Stimulated activated naive CD4-positive, alpha-beta T cell (primary cell): ENCODE data around the gene WASF2.
"Not testable (repeated sequence)": the region's sequence is repeated elsewhere in the genome, so short reads cannot be mapped to it uniquely, and the experiment has no call there.

Source experiments
- DNase-seq, 6 experiments: peaks; one replicate each; lab custom pipeline; 2025; lab: John Stamatoyannopoulos, UW

Gene WASF2

DNA sequence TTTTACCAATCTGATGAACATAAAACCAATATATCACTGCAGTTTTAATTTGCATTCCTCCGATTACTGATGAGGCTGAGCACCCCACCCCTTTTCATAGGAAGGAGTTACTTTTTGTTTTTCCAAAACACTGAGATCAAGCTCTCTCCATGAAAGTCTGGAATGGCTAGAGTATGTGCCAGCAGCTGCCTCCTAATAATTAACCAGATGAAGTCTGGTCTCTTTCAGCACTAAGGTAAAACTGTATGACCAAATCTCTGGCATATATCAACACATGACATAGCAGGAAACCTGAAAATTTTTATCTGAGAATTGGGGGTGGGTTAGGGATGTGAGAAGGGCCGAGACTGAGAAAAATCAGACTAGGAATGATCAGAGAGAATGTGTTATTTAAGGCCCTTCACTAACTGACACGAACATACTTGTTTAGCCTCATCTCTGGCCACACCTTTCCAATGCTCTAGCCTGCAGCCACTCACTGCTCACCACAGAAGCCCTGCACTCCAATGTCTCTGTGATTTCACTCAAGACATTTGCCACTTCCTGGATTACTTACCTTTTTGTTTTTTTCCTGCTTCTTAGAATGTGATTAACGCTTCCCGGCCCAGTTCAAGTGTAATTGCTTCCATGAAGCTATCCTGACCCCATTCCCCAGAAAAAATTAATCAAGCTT is 34.7 kb downstream of the WASF2 start:
- DNase-seq, result peak in 3 of 6 experiments; percentile 16 to 38 (median 35)

- DNase-seq, result no peak
These were observed 35.4 kb downstream of the WASF2 start for GRCh38 chr1:27454610-27455009.

- DNase-seq, result no peak
These were observed 38.6 kb downstream of the WASF2 start for GRCh38 chr1:27451343-27451742.

- DNase-seq, result no peak
These were observed 41.0 kb downstream of the WASF2 start for GRCh38 chr1:27448982-27449381.

- no peak for DNase-seq
These were observed 42.1 kb downstream of the WASF2 start for GRCh38 chr1:27447883-27448282.

DNA sequence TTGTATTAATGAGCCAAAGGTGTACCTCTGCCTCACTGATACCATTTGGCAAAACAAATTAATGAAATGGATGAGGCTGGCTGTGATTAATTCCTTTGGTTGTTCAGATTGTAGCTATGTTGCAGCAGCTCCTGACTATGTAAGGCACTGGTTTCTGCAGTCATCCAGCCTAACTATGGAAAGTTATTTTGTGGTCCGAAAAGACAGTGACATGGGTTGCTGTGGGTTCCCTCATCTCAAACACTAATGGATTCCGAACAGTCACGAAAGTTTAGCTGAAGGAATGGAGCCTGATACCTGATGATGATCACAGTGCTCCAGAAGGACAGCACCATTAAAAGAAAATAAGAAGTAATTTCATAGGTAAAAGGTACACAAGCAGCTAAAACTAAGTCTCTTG is 42.6 kb downstream of the WASF2 start:
- no peak for DNase-seq

DNA sequence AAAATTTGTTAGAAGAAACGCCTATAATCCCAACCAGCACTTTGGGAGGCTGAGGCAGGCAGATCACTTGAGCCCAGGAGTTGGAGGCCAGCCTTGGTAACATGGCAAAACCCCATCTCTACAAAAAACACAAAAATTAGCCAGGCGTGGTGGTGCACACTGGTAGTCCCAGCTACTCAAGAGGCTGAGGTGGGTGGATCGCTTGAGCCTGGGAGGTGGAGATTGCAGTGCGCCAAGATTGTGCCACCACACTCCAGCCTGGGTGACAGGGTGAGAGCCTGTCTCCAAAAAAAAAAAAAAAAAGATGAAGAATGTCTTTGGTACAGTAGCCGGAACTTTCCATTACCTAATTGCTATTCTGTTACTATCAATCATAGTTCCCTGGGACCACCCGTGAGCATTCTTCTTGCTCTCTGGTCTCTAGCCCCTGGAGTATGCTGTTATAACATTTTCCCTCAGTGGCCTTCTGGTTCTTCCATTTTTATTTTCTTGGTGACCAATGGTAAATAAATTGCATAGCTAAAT is 43.4 kb downstream of the WASF2 start:
- DNase-seq, result no peak

GRCh38 chr1:27445177-27445936 is 44.6 kb downstream of the WASF2 start:
- peak in 1 of 6 experiments; percentile 9 for DNase-seq

DNA sequence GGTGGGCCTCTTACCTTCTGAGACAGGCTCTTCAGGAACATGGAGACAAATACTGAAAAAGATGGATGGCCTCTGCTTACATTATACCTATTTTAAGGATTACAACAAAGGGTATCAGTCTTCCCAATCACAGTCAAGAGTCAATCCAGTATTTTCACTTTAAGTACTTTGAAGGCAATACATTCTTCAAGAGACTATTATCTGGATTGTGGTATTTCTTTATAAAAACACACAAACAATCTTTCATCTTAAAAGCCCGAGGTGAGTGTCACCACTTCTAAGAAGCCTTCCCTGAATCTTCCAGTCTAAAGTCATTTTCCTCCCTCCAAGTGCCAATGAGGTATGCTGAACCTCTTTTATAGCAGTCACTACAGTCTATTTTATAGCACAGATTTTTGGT is 45.3 kb downstream of the WASF2 start:
- no peak for DNase-seq

DNA sequence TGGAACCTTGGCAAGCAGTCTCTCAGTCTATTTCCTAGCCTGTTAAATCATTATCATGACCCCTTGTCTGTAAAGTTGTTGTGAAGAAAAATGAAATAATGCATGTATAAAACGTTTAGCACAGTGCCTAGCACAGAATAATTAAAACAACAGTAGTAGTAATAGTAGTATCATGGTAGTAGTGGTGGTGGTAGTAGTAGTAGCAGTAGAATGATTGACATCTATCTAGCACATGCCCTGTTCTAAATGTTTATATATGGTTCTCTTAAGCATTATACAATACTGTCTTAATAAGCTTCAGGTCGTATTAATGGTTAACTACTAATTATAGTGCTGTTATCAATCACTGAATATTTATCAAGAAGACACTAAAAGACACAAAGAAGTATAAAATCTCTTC is 50.8 kb downstream of the WASF2 start:
- DNase-seq, result no peak

GRCh38 chr1:27438621-27439061 is 51.3 kb downstream of the WASF2 start:
- DNase-seq, result no peak

DNA sequence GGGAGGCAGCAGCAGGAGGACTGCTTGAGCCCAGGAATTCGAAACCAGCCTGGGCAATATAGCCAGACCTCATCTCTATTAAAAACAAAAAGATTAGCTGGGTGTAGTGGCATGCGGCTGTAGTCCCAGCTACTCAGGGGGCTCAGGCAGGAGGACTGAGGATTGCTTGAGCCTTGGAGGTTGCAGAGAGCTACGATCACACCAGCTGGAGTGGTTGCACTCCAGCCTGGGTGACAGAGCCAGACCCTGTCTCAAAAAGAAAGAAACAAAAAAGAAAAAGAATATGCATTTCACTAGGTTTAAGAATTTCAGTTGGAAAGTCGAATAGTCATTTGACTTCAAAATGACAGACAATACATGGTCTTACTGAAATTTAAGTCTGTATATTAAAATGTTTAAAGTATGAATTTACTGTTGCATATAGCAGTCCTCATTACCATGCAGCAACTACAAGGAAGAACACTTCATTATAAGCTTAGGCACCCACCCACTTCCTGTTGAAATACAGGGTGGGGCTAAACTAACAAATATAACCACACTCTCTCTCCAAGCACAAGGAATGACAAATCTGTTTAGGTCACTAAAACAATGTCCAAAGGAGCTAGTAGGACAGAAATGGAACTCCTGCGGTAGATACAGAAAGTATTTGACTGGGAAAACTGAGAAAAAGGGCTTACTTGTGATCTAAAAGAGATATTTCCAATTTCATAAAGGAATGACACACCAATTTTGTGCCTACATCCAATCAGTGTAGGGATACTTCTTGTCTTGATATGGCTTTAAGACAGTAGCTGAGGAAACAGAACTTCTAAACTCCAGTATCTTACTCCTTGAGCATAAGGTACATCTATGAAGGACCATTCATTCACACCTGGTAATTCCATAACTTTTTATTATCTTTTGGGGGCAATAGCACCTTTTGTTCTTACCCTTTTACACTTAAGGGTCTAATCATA is 53.5 kb downstream of the WASF2 start:
- peak in 3 of 6 experiments; percentile 31 to 44 (median 38) for DNase-seq

DNA sequence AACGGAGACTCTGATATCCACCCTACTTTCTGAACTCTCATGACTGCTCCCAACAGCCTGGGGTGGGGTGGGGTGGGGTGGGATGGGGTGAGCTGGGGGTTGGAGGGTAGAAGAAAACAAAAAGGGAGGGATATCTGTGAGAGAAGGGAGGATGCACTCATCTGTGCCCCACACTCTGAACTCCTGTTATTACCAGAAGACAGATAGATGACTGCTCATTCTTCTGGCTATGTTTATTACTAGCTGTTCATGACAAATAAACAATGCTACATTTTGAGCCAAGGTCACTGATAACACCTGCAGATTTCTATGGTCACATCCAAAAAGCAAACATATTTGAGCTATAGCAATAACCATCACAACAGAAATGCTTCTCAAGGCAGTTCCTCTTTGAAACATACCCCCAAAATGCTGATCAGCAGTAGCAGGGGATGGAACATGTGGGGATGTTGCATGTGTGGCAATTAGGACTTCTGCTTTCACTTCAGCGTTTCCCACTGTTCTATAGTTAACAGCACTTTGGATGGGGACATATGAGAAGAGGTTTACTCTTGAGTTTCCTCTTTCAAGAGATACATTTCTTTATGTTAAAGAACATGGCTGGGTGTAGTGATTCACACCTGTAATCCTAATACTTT is 54.3 kb downstream of the WASF2 start:
- DNase-seq, result no peak

DNA sequence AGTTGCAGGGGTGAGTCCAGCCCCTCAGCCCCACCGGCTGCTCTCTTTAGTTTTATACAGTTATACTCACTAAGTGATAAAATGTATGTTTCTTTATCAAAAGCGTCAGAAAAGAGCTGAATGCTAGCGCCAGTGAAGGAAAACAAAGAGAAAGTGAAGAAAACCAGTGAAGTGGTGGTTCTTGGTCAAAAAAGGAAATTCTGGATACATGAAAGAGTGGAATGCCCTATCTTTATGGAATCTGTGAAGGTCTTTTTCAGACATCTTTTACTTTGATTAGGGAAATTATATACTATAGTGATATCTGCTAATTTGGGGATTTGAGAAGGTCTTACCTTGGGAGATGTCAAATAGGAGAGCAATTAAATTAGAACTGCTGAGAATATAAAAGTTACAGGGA is 56.3 kb downstream of the WASF2 start:
- DNase-seq, result no peak

DNA sequence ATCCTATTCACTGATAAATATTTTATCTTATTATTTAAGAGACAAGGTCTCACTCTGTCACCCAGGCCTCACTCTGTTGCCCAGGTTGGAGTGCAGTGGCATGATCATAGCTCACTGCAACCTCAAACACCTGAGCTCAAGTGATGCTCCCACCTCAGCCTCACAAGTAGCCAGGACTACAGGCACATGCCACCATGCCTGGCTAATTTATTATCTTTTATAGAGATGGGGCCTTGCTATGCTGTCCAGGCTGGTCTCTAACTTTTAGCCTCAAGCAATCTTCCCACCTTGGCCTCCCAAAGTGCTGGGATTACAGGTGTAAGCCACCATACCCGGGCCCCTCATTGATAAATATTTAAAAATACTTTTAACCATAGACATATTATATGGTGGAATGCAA is 57.2 kb downstream of the WASF2 start:
- not testable (repeated sequence) for DNase-seq

DNA sequence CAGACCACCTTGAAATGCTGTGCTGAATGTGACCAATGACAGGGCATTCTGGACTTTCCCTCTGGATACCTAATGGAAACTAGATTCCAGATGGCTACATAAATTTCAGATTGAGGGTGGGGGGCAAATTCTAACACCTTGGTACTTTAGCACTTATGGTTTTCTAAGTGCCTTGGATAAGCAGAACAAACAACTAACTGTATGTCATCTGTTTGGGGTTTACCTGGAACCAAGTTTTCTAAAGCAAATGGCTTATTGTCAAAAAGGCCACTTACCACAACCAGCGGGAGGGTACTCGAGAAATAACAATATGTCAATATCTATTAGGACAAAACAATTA is 58.4 kb downstream of the WASF2 start:
- no peak for DNase-seq

GRCh38 chr1:27430903-27431600 is 58.9 kb downstream of the WASF2 start:
- DNase-seq, result peak in 4 of 6 experiments; percentile 25 to 70 (median 65)

DNA sequence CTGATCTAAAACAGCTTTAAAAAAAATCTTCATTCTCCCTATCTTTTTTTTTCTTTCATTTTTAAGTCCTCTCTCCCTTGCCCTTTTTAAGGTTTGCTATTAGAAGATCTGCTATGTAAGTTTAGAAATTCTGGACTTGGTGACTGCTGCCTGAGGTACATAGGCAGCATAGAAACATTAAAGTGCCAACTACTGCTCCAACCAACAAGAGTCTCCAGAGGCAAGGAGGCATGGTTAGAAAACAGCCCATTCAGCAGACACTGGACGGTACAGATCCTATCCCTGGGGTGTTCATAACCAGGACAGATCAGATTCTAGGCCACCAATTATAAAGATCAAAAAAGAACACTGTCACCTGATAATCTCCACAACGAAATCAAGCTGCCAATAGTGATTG is 60.9 kb downstream of the WASF2 start:
- DNase-seq, result no peak

DNA sequence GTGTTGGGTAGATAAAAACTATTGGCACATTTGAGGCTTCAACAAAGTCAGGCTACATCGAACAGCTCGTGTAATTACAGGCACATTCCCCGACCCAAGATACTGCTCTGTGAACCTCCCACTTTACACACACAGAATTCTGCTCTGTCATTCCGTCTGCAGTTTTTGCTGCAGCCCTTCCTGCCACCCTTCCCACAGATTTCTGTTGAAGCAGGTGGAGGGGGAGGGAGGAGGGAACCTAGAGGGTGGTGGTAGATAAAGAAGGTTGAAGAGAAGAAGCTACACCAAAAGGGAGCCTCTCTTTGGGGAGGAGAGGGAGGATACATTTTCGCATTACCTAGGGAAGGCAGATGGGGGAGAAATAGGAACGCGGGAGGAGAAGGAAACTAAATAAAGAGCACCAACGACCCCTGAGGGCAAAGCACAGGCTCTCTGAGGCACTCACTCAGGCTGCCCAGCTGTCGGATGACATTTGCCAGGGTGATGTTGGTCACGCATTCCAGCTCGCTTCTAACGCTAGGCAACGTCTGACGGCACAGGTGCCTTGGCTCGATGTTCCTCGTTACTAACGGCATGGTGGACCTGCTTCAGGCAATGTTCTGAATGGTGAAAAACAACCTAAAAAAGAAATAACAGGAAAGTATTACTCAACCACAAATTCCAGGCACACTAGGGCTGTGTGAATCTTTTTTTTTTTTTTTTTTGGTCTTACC is 61.5 kb downstream of the WASF2 start:
- no peak for DNase-seq

DNA sequence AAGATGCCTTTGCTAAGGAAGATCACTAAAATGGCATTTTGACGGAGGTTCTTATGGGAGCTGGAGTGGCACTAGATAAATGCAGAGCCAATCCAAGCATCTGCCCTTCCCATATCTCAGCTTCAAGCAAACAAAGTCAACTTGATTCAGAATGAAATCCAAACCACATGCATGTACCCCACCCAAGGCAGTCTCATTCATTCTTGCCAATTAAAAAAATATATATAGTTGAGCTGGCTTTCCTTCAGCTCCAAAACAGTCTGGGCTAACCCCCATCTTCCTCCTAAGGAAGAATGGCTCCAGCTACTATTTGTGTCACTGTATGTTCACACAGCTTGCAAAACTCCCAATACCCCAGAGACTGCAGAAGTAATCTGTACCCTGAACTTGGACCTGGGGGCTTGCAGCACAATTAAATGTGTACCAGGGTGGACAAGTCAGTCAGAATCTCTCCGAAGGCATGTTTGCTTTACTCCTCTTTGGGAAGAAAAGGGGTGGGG is 62.1 kb downstream of the WASF2 start:
- DNase-seq, result no peak
